Activated gamma-delta T cell (primary cell): ENCODE results near the gene SAMD4A.
"Not testable (repeated sequence)": the region's sequence is repeated elsewhere in the genome, so short reads cannot be mapped to it uniquely, and the experiment has no call there.

Experiments
- DNase-seq: peaks from one replicate; lab custom pipeline; 2025; lab: John Stamatoyannopoulos, UW

SAMD4A gene

DNA sequence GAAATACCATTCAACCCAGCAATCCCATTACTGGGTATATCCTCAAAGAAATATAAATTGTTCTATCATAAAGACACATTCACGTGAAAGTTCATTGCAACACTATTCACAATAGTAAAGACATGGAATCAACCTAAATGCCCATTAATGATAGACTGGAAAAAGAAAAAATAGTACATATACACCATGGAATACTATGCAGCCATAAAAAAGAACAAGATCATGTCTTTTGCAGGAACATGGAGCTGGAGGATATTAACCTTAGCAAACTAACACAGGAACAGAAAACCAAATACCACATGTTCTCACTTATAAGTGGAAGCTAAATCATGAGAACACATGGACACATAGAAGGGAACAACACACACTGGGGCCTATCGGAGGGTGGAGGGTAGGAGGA lies 234.6 kb downstream of the SAMD4A start:
- not testable (repeated sequence) for DNase-seq

DNA sequence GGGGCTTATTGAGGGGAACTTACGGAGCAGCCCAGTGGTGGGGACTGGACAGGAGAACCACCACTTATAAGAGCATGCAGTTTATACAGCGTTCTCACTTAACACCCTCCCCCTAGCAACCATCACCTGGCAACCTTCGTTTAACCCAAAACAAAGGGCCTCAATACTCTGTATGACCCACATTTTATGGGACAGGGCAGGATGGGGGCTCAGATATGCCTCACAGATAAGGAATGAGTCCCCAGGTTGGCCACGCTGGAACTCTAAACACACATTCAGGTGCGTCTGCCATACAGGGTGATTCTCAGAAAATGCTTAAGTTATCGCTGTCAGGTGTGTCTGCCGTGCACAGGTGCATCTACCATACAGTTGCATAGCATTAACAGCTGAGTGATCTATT lies 236.5 kb downstream of the SAMD4A start:
- no peak for DNase-seq

DNA sequence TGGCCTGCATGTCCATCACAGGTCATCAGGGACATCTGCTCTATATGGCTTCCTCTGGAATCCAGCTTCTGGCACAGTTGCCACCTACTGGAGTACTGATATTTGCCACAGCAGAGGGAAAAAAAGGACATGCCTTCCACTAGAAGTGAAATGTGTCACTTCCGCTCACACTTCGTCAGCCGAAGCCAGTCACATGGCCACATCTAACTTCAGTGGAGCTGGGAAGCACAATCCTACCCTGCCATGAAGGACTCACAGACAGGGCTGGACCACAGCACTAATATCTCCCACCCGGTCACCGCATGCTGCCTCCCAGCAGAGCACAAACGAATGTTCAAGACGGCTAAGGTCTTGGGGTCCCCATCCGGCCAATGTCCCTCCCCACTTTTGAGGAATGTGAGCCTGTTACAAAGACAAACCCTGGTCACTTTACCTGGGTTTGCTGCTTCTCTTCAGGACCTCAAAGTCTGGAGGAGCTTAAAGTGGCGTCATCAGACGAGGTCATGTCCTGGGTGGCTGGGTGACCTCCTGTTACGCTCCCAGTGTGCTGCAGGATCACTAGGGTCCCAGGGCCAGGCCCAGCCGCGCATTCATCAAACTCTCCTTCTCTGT lies 237.1 kb downstream of the SAMD4A start:
- DNase-seq = no peak

DNA sequence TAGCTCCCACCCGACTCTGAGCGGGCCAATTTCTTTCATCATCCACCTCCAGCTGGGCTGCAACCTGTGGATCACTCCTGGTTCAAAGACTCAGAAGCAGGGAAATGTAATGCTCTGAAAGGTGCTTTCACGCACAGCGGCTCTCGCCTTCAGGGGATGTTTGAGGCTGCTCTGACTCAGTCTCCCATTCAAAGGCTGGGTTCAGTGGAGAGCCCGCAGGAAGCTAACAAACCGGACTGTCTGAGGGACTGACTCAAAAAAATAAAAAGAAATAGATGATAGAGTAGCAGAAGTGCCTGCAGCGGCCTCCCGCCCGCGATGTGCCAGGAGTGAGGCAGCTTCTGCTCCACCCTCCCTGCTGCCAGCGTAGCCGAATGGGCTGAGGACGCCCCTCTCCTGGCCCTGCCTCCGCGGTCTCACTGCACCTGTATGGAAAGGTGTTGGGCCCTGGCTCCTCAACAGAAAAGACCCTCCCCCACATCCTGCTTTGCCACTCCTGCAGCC lies 237.7 kb downstream of the SAMD4A start:
- DNase-seq = no peak

DNA sequence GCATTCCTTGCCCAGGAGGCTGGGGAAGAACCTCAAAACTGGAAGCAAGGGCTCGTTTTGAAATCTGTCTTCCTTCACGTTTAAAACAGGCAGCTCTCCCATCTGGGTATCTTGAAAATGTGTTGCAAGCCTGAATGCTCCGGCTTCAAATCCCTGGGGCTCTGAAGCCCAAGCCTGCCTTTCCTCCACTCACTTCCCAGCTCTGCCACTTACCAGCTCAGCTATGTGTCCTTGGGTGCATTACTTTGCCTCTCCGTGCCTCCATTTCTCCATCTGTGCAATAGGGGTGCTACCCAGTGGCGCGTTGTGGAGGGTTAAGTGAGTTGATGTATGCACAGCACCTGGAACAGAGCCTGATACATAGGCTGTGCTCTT lies 238.1 kb downstream of the SAMD4A start:
- no peak for DNase-seq

DNA sequence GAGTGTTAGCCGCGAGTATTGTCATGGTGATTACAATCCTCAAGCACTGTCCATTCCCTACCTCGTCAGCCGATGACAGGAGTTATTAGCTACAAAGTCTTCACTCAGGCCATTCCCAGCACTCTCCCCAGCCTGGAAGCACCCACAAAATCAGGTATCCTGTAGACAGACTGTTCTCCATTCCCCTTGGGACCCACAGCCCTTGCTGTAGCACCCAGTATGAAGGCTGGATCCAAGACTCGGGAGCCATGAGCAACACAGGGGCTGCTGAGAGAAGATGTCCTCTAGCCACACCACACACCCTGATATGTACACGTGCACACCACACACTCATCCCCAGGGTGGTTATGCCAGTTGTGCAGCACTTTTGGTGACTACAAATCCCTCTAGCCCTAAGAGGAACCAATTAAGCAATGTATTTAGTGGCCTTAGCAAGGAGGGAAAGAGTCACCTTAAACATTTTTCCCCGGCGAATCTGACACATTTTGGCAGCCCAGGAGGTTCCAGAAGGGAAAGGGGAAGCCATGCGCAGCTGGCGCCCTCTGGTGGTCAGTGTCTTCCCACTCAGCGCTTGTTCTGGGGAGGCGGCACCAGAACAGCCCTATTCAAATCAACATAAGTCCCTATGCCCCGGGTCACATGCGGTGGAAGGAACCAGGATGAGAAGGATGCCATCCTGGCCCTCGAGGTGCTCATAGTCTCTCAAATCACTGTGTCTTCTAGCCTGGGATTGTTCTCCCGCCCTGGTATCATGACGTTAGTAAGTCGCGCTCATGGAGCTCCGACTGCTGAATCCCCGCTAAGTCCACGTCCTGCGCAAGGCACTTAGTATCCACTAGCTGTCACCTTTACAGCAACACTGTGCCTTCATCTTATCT lies 238.8 kb downstream of the SAMD4A start:
- peak; percentile 14 for DNase-seq

DNA sequence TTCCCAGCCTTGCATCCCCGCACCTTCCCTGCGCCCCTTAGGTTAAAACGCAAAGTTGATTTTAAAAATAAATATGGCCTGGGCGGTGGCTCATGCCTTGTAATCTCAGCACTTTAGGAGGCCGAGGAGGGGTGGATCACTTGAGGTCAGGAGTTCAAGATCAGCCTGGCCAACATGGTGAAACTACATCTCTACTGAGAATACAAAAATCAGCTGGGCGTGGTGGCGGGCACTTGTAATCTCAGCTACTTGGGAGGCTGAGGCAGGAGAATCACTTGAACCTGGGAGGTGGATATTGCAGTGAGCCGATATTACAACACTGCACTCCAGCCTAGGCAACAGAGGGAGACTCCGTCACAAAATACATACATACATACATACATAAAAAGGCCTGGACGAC lies 239.7 kb downstream of the SAMD4A start:
- DNase-seq = no peak

DNA sequence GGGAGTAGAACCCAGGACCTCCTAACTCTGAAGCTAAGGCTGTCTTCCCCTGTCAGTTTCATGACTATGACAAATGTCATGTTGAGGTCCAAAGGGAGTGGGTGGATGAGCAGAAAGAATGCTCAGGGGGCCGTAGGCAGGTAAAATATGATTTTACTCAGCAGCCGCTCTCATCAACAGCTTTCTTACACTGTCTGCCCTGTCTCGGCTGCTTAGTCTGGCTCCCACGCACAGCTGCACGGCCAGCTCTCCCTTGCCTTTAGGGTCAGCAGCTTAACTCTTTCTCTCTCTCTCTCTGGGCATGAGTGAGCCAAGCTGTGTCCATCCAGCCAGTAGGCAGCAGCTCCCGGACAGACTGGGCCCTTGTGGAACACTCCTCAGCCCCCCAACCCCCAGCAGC lies 240.5 kb downstream of the SAMD4A start:
- DNase-seq = no peak

DNA sequence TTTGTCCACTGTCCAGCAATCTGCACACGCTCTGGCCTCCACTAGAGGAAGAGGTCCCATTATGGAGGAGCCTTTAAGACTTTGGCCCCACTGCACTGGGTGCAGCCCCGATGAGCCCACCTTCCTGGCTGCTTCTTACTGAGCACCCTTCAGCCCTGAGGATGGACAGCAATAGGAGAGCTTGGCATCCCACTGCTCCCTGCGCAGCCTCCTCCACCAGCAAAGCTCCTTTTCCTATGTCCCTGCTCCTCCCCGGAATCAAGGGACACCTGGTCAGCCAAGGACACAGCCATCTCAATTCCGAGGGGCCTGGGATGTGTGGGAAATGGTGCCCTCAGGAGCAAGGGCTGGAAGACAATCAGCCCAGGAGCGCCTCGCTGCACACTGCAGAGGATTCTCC lies 241.0 kb downstream of the SAMD4A start:
- DNase-seq = no peak

DNA sequence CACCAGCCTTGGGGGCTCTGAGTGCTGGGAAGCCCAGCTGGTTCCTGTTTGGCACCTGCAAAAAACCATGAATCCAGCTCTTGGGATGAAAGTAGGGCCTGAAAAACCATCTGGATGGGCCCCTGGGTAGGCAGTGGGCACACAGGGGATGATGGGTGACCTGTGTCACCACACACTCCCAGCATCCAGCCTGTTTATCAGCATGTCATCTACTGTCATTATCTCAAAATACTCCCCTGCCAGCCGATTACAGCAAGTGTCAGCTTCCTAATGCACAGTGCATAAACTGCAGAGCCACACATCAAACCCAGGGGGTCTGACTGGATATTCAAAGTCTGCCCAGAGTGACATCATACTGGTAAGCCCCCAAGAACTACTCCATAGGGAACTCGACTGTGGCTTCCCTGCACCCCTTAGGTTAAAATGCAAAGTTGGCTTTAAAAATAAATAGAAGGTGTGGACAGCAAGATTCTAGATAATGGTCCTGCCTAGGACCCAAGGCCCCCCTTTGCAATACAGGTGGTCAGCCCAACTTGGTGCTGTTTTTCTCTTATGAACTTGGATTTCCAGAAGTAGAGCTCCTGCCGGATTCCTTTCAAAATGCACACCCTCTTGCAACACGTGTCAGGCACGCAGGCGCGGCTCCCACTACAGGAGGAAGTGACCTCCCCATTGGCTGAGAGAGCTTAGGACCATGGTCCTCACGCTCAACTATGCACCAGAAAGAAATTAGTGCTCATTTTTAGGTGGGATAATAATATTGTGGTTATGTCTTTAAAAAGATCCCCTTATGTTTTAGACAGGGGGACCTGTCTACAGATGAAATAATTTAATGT lies 241.6 kb downstream of the SAMD4A start:
- DNase-seq = no peak

DNA sequence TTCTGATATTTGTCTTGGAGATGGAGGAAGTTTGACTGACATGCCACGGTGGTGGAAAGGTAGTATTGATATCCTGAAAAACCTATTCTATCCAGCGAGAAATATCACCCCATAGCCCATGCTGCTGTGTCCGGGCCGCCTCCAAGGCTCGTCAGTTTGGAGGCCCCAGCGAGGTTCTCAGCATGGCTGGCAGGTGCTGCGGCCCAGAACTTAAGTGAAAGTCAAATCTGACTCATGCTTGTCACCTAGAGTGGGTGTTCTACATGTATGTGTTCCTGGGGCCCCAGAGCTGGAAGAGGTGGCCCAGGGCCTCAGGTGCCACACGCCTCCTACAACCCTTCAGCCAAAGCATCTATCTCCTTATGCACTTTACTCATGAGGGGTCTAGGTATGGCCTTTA lies 242.8 kb downstream of the SAMD4A start:
- DNase-seq = no peak

DNA sequence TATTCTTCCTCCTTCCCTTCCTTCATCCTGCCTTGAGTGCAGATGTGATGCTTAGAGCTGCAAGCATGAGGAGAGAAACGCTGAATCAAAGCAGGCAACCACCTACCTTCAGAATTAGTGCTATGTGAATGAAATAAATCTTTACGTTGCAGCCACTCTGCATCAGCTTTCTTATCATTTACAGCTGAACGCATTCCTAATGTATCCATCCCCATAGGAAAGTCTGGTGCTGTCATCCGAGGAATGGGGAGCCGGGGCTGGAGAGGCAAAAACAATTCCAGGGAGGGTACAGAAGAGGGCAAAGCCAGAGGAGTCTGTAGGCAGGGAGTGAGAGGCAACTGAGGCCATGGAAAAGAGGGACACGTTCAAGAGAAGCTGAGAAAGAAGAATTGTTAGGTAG lies 245.7 kb downstream of the SAMD4A start:
- no peak for DNase-seq

DNA sequence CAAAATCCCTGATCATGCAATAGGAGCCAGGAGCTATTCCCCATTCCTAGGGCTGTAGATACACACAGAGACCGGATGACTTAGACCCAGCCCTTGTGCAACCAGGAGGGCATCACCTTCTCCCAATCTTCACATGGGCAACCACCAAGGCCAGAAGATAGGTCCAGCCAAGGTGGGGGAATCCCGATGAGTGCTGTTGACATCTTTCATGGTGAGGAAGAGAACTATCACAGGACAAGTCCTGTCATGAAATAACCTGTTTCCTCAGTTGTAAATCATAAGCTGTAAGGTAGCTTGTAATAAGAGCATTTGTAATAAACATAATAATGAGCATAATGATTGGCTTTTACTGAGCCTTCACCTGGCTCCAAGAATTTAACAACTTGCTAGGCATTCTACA lies 246.2 kb downstream of the SAMD4A start:
- DNase-seq = no peak

DNA sequence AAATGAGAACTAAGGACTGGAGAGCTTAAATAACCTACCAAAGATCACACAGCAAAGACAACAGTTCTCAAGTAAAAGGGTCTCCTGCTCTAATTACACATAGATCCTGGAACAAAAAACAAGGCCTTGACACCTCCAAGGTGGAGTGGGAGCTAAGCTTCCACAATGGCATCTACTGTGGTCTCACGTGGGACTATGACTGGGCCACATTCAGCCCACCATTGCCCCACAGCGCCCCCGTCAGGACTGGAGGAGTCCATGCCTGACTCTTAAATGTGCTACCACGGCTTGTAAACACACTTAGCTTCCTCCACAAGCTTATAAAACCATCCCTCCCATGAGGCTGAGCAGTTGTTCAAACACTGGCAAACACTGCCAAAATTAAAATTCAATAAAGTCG lies 247.1 kb downstream of the SAMD4A start:
- no peak for DNase-seq

DNA sequence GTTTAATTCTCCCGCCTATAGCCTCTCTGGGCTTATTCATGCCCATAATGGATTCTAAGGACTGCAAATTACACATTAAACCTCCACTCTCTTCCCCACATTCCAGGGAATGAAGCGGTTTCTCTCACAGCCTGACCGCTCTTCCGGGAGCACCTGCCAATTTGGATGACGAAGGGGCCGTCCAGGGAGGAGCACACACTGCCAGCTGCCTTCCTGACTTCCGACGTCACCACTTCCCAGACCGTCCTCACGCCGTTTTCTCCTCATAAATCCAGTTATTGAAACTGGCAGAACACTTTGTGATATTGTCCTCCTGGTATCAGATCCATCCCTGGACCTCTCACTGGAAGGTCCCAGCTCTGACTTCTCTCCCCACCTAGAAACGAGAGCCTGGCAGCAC lies 248.1 kb downstream of the SAMD4A start:
- no peak for DNase-seq

DNA sequence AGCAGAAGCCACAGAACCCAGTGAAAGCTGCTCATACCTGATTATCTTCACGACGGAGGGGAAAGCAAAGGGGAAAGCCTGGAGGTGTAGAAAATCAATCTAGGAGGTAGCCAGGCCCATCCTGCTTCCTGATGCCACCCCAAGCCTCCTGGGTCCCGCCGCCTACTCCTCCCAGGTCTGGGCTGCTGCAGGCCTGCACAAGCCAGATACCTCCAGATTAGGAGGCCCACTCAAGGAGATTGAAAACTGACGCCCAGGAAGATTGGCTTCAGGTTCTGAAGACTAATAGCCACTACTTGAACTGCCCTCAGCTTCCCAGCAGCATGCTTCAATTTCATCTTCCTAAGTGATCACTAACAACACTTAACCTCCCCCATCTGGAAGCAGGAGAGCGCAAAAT lies 248.6 kb downstream of the SAMD4A start:
- DNase-seq = no peak

DNA sequence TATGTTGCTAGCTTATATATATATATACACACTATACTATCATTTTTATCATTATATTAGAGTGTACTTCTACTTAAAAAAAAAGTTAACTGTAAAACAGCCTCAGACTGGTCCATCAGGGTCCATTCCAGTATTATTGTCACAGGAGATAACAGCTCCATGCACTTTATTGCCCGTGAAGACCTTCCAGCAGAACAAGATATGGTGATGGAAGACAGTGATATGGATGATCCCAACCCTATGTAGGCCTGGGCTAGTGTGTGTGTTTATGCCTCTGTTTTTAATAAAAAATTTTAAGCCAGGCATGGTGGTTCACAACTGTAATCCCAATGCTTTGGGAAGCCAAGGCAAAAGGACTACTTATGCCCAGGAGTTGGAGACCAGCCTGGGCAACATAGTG lies 249.5 kb downstream of the SAMD4A start:
- DNase-seq = no peak

DNA sequence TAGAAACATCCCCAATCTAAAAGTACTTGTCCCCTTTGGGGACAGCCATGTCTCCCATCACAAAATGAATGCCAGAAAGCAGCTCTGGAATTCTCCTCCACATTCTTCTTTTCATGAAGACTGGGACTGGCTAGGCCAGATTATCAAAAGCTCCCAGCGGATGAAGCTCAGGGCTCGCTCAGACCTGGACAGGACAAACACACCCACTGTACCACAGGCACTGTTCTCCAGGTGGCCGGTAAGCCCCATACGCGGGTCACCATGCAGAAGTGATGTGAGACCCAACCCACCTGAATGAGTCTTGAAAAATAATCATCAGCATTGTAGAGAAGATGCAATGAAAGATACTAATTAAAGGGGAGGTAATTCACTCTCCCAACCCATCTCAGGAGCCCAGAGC lies 250.6 kb downstream of the SAMD4A start:
- no peak for DNase-seq

DNA sequence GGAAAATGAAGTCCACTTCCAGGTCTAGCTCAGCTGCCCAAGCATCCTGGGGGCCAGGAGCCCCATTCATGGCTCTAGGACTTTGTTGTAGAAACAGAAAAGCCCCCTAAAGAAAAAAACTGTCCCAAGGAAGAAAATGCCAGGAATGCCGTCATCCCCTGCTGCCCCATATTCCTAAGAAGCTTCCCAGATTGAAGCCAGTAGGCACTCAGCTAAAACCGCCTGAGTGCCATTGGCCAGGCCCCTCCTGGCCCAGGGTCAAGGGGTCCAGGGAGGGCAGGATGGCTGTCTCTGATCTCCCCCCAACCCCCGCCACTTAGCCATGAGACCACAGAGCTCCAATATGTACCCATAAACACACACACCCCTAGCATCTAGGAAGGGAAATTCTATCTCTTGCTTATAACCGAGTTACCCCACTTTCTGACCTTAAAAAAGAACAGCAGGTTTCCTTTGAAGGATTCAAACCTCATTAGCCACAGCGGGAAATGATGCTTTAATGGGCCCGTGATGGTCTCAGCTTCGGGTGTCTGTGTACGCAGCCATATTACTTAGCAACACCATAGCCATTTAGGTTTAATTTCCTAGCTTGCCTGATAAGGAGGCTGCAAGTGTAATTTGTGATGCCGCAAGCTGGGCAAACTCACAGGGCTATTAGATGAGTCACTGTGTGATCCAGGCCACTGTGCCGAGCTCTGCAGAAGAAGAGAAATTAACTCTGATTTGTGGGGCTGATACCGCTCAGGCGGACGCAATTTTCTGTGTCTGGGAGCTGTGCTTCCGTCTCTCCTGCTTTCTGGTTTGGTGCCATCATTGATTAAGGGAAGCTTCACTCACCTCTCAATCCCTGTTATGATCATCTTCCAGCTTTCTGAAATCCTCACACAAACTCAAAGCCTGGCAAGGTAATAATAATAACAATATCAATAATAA lies 251.5 kb downstream of the SAMD4A start:
- DNase-seq = no peak

DNA sequence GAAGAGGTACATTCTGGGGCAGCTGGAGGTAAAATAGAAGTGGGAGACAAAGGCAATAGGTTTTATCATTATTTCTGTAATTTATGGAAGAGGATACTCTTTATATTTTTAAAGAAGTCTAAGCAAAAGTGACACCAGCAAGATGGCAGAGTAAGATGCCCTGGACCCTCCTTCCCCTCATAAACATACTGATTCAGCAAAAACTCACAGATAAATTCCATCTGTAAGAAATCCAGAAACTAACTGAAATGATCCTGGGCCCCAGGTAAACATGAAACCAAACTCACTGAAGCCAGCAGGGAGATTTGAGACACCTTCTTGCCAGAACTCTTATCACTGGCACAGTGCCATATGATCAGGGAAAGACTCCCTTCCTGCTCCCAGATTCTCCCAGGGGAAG lies 255.8 kb downstream of the SAMD4A start:
- no peak for DNase-seq

DNA sequence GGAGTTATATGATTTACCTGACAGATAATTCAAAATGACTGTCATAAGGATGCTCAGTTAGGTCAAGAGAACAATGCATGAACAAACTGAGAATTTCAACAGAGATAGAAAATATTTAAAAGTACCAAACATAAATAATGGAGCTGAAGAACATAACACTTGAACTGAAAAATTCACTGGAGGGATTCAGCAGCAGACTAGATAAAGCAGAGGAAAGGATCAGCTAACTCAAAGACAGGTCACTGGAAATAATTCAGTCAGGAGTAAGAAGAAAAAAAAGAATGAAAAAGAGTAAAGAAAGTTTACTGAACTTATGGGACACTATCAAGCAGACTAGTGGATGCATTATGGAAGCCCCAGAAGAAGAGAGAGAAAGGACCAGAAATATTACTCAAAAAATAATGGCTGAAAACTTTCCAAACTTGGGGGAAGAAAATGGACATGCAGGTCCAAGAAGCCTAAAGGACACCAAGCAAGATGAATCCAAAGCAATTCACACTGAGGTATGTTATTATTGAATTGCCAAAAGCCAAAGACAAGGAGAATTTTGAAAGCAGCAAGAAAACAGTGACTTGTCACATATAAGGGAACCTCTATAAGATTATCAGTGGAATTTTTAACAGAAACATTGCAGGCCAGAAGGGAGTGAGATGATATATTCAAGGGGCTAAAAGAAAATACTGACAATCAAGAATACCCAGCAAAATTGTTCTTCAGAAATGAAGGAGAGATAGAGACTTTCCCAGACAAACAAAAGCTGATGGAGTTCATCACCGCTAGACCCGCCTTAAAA lies 257.0 kb downstream of the SAMD4A start:
- no peak for DNase-seq
